ENCODE results near the gene PQBP1.
"Not testable (repeated sequence)": the region's sequence is repeated elsewhere in the genome, so short reads cannot be mapped to it uniquely, and the experiment has no call there.

Gene PQBP1

GRCh38 chrX:48897625-48898306, at the start of gene PQBP1, which contains the start of gene TIMM17B:
TSS of gene PQBP1 (plus strand) at chrX:48897930. CDS start at chrX:48898510, 580 bp downstream.
TSS of gene TIMM17B (minus strand) at chrX:48897768. CDS start at chrX:48897749, 19 bp downstream.
- peak; percentile 94 for DNase-seq

- DNase-seq, result no peak
Observed at GRCh38 chrX:48848847-48849246, 48.9 kb upstream of the PQBP1 start.

GRCh38 chrX:48852857-48853256, 44.9 kb upstream of the PQBP1 start:
- DNase-seq, result no peak

GRCh38 chrX:48853494-48853893, 44.2 kb upstream of the PQBP1 start:
- not testable (repeated sequence) for DNase-seq

- DNase-seq, result not testable (repeated sequence)
Observed at GRCh38 chrX:48854121-48854804, 43.5 kb upstream of the PQBP1 start.

- peak; percentile 13 for DNase-seq
Observed at GRCh38 chrX:48854898-48855297, 42.8 kb upstream of the PQBP1 start.

GRCh38 chrX:48864210-48864609, 33.5 kb upstream of the PQBP1 start:
- DNase-seq, result peak; percentile 3

GRCh38 chrX:48872017-48872416, 25.7 kb upstream of the PQBP1 start:
- not testable (repeated sequence) for DNase-seq

GRCh38 chrX:48876944-48877343, 20.8 kb upstream of the PQBP1 start:
- not testable (repeated sequence) for DNase-seq

GRCh38 chrX:48883729-48884128, 14.0 kb upstream of the PQBP1 start:
- DNase-seq, result no peak

- DNase-seq, result not testable (repeated sequence)
Observed at GRCh38 chrX:48886586-48886985, 11.1 kb upstream of the PQBP1 start.

- no peak for DNase-seq
Observed at GRCh38 chrX:48890296-48890925, 7.3 kb upstream of the PQBP1 start.

GRCh38 chrX:48890934-48891401, 6.8 kb upstream of the PQBP1 start:
- no peak for DNase-seq

GRCh38 chrX:48891402-48892288, 6.1 kb upstream of the PQBP1 start:
- DNase-seq, result peak; percentile 78

- no peak for DNase-seq
Observed at GRCh38 chrX:48892896-48893295, 4.8 kb upstream of the PQBP1 start.

GRCh38 chrX:48893556-48894348, 4.0 kb upstream of the PQBP1 start:
- no peak for DNase-seq

GRCh38 chrX:48894891-48895290, 2.8 kb upstream of the PQBP1 start:
- DNase-seq, result no peak

GRCh38 chrX:48896611-48897011, 1.1 kb upstream of the PQBP1 start:
- DNase-seq, result no peak

- DNase-seq, result peak; percentile 62
Observed at GRCh38 chrX:48897157-48897624, 539 bp upstream of the PQBP1 start.

GRCh38 chrX:48899078-48899410, 1.3 kb downstream of the PQBP1 start:
- no peak for DNase-seq

- no peak for DNase-seq
Observed at GRCh38 chrX:48901069-48901468, 3.3 kb downstream of the PQBP1 start.

GRCh38 chrX:48902135-48902534, 4.4 kb downstream of the PQBP1 start:
- DNase-seq, result no peak
